Measurements from ENCODE around the gene FAF1. TPM values are rescaled to one million over a fixed set of nuclear protein-coding genes. Genes with fewer than 3 reads are reported as not detected.

Gene FAF1
- total RNA-seq = 57.4 and 63.9 TPM in 2 replicates

GRCh38 chr1:50959913-50960844, at the start of gene FAF1:
FAF1 (minus strand) TSS chr1:50960267; CDS start chr1:50959811, 456 bp downstream.

DNA sequence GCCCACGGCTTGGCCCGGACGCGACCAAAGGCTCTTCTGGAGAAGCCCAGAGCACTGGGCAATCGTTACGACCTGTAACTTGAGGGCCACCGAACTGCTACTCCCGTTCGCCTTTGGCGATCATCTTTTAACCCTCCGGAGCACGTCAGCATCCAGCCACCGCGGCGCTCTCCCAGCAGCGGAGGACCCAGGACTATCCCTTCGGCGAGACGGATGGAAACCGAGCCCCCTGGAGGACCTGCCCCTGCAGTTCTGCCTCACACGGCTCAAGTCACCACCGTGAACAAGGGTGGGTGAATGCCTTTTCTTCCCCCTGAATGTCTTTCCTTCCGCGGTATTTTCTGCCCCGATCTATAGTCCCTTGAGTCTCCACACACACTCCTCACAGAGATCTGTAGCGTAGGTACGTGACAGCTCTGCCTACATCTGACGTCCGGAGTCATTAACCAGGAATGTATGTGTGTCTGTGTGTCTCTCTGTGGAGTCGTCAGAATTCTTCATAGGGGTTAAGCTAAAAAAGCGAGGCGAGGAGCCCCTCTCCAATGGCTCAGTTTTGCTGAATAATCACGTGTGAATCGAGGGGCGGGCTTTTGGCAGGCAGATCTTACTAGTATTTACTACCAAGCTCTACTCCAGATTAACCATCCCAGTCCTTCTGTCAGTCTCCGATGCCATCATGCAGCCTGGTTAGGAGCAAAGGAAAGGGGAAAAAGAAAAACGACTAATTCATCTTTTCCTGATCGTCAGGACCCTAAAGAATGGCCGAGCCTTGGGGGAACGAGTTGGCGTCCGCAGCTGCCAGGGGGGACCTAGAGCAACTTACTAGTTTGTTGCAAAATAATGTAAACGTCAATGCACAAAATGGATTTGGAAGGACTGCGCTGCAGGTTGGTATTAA, 9.8 kb upstream of the FAF1 start, which contains the start of gene CDKN2C:
Gene CDKN2C, plus strand, starts transcription at position 635 of the 898 bp plus-strand sequence. Its CDS starts 124 bp downstream, at position 759.

DNA sequence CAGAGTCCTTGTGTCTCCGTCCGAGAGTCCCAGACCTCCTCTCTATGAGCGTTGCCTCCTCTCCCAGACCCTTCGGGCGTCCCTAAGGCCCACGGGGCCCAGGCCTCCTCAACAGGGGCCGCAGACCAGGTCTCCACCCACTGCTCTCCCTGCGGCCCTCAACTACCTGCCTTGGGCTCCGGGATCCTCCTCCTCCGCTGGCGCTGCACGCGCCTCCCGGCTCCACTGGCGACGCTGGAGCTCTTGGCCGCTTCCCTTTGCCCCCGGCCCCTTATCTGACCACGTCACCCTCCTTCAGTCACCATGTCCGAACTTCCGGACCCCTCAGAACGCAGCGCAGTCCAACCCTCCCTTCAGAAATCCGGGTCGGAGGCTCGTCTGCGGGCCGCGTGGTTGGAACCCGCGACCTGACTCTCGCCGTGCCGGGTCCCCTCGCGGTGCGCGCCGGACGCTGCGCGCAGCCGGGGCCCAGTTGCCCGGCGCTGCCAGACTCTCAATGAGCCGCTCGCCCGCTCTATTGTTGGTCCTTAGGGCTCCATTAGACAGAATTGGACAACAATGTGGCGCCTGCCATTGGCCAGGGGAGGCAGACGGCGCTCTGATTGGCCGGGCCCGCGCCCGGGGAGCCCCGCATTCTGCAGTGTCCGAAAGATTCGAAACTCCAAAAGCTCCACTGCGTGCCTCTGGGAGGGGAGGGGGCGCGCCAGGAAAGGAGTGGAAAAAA, 537.0 kb downstream of the FAF1 start, which contains the start of gene DMRTA2:
Gene DMRTA2, minus strand, starts transcription at position 498 of the 724 bp plus-strand sequence. CDS start 1,907 bp downstream, outside the sequence.

Other genes with a start within 250 kb of the FAF1 start
- gene CDKN2C, start 10.0 kb upstream of the FAF1 start, total RNA-seq = 20.0 and 24.2 TPM in 2 replicates
- gene C1orf185, start 142.0 kb upstream of the FAF1 start, total RNA-seq = not detected in 2 replicates

Measured in mammary microvascular endothelial cell (primary cell).